ENCODE measurements around the gene CDK11B.

DNA sequence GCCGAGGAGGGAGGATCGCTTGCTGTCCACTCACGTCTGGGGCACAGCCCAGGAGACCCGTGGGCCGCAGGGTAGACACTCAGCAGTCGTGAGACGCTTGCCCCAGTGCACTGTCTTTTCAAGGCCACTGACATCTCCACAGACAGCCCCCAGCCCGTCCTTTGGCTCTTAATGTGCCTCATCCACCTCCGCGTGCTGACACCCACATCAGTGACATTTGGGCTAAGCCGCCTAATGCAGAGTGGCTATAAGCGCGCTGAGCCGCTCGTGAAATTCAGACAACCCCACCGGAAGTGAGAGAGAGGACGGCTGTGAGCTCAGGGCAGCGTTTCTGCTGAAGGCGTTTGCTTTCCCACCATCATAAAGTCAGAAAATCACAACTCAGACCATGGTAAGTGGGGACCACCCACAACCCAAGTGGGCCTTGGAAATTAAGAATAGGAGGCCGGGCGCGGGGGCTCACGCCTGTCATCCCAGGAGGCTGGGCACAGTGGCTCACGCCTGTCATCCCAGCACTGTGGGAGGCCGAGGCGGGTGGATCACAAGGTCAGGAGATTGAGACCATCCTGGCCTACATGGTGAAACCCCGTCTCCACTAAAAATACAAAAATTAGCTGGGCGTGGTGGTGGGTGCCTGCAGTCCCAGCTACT is 25.4 kb upstream of the CDK11B start:
- TF ChIP-seq, protein P1, sequence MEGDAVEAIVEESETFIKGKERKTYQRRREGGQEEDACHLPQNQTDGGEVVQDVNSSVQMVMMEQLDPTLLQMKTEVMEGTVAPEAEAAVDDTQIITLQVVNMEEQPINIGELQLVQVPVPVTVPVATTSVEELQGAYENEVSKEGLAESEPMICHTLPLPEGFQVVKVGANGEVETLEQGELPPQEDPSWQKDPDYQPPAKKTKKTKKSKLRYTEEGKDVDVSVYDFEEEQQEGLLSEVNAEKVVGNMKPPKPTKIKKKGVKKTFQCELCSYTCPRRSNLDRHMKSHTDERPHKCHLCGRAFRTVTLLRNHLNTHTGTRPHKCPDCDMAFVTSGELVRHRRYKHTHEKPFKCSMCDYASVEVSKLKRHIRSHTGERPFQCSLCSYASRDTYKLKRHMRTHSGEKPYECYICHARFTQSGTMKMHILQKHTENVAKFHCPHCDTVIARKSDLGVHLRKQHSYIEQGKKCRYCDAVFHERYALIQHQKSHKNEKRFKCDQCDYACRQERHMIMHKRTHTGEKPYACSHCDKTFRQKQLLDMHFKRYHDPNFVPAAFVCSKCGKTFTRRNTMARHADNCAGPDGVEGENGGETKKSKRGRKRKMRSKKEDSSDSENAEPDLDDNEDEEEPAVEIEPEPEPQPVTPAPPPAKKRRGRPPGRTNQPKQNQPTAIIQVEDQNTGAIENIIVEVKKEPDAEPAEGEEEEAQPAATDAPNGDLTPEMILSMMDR (IDR thresholded peaks at IDR 0.05; ENCODE audit: low read depth, low read length), result no peak
- TF ChIP-seq EZH2phosphoT487 (IDR thresholded peaks at IDR 0.05; ENCODE audit: low read depth), result no peak
